HG03571 (cell line): ENCODE measurements around the gene DUSP7.

Experiments
- ATAC-seq: cut with Tn5 transposase; IDR thresholded peaks from one replicate; pipeline ENCODE4 v1.9.1; 2021; ENCODE audit not compliant: unreplicated experiment

Gene DUSP7

DNA sequence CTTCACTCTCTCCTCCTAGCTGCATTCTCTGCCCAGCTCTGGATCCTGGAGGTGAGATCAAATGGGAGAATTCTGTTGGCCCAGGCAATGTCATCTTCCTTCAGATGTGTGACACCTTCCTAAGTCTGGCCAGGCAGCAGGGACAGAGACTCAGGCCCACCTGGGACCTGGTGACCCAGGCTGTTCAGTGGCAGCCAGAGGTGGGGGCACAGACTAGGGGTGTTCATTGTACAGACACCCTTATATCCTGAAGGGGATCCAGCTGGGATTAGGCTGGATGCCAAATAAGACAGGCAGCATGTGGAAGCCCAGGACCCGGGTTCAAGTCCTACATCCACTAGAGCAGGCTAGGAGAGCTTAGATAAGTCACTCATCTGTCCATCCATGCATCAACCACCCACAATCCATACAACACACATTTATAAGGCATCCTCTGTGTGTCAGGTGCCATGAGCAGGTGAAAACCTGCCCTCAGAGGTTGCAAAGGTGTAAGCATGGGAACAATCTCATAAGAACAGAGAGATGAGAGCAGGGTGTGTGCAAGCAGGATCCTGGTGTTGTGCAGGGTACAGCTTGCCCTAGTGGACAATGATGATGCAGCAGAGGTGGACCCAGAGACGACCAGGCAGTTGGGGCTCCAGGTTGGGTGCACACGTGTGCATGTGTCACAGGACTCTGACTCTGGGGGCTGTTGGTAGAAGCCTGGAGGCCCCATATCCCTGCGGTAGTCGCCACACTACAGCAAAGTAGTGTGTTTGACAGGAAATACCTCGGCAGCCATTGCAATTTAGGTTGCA lies 42.4 kb downstream of the DUSP7 start:
- no peak for ATAC-seq

DNA sequence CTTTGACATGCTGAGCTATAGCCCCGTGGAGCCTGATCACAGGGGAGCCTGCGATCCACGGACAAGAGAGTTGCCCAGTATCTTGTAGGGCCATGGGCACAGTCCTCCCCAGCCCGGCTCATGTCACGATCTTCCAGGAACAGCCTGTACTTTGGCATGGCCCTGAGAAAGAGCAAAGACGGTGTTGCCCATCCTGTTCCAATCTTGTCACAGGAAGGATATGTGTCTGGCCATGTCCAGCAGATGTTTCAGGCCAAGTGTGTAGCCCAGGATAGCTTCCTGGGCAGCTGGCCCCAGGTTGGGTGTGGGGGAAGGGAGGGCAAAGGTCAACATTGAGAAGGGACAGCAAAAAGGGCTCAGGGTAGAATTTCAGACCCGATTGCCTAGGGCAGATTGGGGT lies 43.7 kb downstream of the DUSP7 start:
- ATAC-seq = no peak

DNA sequence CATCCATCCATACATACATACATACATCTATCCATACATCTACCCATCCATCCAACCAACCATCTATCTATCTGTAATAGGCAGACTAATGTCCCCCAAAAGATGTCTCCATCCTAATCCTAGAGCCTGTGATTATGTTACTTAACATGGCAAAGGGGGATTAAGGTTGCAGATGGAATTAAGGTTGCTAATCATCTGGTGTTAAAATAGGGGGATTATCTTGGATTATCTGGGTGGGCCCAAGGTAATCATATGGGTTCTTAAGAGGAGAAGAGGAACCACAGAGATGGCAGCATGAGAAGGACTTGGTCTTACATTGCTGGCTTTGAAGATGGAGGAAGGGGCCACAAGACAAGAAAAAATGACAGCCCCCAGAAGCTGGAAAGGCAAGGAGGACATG lies 45.9 kb downstream of the DUSP7 start:
- ATAC-seq = no peak

DNA sequence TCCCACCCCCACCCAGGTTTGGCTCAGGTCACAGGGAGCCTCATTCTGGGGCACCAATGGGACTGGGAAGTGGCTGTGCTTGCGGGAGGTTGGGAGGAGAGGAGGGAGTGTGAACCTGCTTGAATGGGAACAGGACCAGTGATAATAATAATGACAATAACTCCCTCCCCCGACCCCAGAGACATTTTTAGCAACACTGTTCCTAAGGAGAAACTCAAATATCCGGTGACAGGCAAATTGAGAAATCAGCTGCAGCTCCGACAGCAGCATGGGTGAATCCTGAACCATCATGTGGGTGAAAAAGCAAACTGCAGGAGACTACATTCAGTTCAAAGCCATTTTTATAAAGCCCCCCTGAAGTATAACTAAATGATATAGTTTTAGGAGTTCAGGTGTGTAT lies 49.1 kb downstream of the DUSP7 start:
- no peak for ATAC-seq

DNA sequence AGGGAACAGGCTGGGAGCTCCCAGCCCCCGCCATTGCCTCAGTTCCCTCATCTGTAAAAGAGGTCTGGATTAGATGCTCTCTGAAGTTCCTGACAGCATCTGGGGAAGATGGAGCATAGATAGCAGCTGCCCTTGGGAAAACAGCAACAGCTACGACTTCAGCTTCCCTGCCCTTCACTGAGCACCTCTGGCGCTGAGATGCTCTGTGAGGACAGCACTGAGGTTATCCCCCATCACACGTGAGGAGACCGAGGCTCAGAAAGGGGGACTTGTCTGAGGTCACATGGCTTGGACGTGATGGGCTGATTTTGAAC lies 49.6 kb downstream of the DUSP7 start:
- no peak for ATAC-seq

DNA sequence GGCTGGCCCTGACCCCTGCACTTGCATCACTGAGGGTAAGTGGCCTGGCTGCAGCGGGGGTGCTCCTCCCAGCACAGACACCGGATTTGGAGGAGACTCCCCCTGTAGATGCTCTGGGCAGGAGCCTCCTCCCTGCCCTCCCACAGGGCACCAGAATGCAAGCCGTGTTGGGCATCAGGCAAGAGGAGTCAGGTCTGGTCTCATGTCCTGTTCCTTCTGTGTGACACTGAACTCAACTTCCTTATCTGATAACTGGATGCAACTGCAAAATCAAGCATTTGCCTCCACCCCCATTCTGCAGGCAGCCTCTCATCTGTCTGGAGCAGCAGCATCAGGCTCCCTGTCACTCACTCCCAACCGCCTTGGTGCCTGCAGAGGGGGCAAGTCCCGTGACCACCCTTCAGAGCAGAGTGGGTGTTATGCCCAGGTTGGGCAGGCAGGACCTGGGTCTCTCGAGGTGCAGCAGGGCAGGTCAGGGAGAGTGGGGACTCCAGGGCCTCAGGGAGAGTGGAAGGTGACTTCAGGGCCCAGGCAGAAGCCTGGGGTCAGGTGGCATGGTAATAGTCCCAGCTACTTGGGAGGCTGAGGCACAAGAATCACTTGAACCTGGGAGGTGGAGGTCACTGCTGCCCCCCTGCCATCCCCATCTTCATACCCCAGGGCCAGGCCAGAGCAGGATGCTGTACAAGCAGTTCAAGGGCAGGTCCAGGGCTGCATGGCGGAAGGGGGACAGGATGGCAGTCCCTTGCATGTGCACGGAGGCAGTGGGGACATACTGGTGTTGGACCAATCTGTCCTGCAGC lies 50.2 kb downstream of the DUSP7 start:
- no peak for ATAC-seq

DNA sequence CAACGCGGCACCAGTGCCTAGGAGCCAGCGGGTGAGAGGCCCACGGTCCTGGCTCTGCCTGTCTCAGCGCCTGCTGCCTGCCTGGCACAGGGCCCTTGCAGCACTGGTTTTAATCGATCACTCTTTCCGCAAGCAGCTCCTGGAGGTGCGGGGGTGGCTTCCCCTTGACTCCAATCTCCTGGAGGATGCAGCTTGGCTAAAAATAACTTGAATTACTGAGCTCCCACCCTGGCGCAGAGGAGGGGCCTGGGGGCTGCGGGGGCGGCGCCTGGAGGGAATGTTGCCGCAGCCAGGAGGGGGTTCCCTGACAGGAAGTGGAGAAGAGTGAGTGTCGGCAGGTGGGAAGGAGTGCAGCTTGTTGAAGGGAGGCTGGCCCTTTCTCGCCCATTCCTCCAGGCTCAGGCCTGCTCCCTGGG lies 50.8 kb downstream of the DUSP7 start:
- ATAC-seq = no peak

DNA sequence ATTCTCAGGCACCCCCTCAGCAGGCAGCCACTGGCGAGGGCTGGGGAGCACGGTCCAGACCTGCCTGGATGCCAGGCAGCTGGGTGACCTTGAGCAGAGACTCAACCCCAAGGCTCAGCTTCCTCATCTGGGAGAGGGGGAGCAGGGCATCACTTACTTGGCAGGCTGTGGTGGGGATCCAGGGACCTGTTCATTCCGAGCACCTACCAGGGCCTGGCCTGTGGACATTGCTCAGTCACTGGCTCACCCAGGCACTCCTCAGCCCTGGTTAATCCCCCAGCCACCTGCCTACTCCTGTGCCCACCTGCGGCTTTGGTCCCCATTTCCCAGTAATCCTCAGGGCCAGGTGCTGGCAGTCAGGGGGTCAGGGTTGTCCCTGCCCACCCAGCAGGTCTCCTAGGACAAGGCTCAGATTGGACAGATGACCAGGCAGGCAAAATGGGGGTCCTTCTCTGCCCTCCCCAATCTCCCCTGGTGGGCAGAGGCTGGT lies 51.4 kb downstream of the DUSP7 start:
- ATAC-seq = no peak

DNA sequence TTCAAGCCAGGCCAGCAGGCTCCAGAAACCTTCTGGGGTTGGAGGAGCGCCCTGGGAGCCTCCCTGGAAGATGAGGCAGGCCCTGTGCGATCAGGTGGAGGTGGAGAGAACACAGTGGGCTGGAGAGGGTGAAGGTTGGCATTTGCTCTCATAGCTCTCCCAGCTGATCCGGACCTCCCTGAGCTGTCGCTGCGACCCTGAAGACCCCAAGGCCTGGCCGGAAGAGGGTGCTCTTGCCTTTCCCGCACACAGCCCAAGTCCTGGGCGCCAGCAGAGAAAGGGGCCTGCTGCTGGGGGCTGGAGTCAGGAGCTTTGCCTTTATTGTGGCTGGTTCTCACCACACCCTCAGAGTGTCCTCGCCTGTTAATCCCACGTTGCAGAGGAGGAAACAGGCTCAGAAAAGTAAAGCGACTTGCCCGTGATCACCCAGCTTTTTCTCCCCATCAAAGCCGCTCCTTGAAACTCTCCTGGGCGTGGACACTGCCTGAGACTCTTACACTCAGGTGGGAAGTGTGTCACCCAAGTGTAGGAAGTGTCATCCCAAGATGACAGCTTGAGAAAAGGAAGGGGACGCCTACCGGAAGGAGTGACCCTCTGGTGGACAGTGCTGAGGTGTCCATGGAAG lies 52.1 kb downstream of the DUSP7 start:
- no peak for ATAC-seq

DNA sequence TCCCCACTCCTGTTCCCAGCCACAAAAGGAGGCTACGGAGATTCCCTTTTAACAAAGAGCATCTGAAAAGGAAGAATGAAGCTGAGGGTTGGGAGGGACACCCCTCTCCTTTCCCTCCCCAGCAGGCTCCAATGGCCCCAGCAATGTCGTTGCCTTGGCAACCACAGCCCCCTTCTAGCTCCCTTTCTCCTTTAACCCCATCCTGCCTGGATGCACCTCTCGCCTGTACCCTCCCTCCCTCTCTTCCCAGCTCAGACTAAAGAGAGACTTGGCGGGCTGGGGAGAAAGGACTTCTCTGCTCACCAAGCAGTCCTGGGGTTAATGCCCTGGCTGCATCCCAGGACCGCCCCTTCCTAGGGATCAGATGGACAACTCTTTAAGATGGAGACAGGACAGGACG lies 53.6 kb downstream of the DUSP7 start:
- ATAC-seq = no peak

DNA sequence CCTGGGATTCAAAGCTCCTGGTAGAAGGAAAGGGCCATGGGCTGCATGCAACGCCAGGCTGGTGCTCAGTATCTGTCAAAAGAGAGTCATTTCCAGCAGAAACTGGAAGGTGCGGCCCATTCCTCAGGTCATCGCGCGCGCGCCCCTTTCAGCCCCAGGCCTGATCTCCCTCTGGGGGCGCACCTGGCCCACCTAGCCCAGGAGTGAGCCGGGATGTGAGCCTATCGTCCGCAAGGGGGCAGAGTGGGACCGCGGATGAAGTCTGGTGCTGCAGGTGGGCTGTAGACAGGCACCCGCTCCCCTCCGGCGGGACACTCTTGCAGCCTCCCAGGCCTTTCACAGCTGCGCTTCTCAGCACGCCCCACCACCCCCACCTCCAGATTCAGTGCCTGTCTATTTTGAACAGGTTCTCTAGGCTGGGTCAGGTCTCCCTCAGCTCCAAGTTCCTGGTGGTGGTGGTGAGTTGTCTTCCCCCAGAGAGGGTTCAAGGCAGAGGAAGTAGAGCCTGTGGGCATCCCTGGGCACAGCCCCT lies 54.9 kb downstream of the DUSP7 start:
- ATAC-seq = peak; percentile 73

DNA sequence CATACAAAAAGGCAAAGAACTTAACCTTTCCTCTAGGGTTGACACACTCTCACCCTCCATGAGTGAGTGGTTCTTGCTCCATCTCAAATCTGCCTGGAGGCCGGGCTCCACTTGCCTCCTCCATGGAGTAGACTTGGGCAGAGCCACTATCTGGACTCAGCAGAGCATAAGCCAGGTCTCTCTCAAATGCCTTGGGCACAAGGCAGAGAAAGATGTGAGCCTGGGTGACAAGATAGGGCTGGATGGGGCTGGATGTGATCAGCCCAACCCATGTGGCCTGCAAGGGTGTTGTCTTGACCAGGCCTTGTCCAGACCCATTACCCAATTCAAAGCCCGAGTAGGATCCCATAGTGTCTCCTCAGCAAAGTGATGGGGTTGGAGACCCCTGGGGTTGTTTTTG lies 56.5 kb downstream of the DUSP7 start:
- ATAC-seq = no peak
